B cell (primary cell): Measurements from ENCODE around the gene EED. TPM values are rescaled to one million over a fixed set of nuclear protein-coding genes. Genes with fewer than 3 reads are reported as not detected.

Experiments
- ATAC-seq: fragments of 200-7000 bp; cut with Tn5 transposase; one replicate; pipeline ENCODE4 v1.10.0; 2021; ENCODE audit warnings: low read depth, mild to moderate bottlenecking, moderate number of reproducible peaks, moderate library complexity
- CTCF ChIA-PET: fragments of 350-600 bp; sonication (Branson Sonifier 250); formaldehyde crosslinking; loops from one replicate; lab custom pipeline; 2021; ENCODE audit warnings: antibody characterized with exemption, inconsistent platforms; lab: Charles Lee
- POLR2A ChIA-PET: fragments of 350-600 bp; sonication (Branson Sonifier 250); formaldehyde crosslinking; loops from one replicate; lab custom pipeline; 2021; ENCODE audit warnings: antibody characterized with exemption; lab: Charles Lee
- DNase-seq: peaks from one replicate; pipeline ENCODE4 v3.0.0; 2013
- H2AFZ ChIP-seq: 2 replicates; pipeline ENCODE4 v1.6.1; 2012; ENCODE audit warnings: mild to moderate bottlenecking, low read depth, low read length; ENCODE audit not compliant: insufficient read depth, poor library complexity, severe bottlenecking
- H3K27ac ChIP-seq, 2 donors: 1 replicate in 1 of 2; 2 replicates in 1 of 2; pipeline ENCODE4 v1.5.1; 2012 to 2013; ENCODE audit warnings: low read length in 2 of 2, mild to moderate bottlenecking in 2 of 2, moderate library complexity in 1 of 2
- H3K27me3 ChIP-seq, 4 experiments: fragments of 200-600 bp in 1 of 4; sonication (generic) in 1 of 4; replicated peaks in 1 of 4; 1 replicate in 2 of 4; 2 replicates in 2 of 4; pipeline versions ENCODE4 v1.6.1 to v1.7.0; 2013 to 2016; ENCODE audit warnings: low read length in 3 of 4, mild to moderate bottlenecking in 2 of 4, mixed read lengths in 1 of 4, moderate library complexity in 1 of 4; ENCODE audit not compliant: insufficient read depth in 4 of 4, control insufficient read depth in 3 of 4; ENCODE audit errors: control extremely low read depth in 1 of 4
- H3K36me3 ChIP-seq, 2 experiments: replicated peaks in 1 of 2; 1 replicate in 1 of 2; 2 replicates in 1 of 2; pipeline versions ENCODE4 v1.6.1 to v1.7.1; 2013; ENCODE audit warnings: low read length in 1 of 2; ENCODE audit not compliant: insufficient read depth in 2 of 2, control insufficient read depth in 1 of 2; ENCODE audit errors: control extremely low read depth in 1 of 2, extremely low read depth in 1 of 2
- H3K4me1 ChIP-seq, 2 donors: fragments of 200-600 bp in 1 of 2; sonication (generic) in 1 of 2; 1 replicate in 1 of 2; 2 replicates in 1 of 2; pipeline versions ENCODE4 v1.5.1 to v1.6.1; 2013 to 2017; ENCODE audit warnings: low read length in 2 of 2; ENCODE audit not compliant: control insufficient read depth in 2 of 2, insufficient read depth in 2 of 2
- H3K4me2 ChIP-seq: replicated peaks from 2 replicates; pipeline ENCODE3; 2012; ENCODE audit warnings: mild to moderate bottlenecking, low read depth, low read length; ENCODE audit not compliant: poor library complexity, severe bottlenecking
- H3K4me3 ChIP-seq, 5 experiments: fragments of 200-600 bp in 1 of 5; sonication (generic) in 1 of 5; 1 replicate in 3 of 5; 2 replicates in 2 of 5; pipeline versions ENCODE4 v1.5.1 to v1.7.0; 2011 to 2016; ENCODE audit warnings: low read length in 4 of 5, mild to moderate bottlenecking in 4 of 5, low read depth in 2 of 5, control low read depth in 1 of 5, moderate library complexity in 1 of 5; ENCODE audit not compliant: insufficient read depth in 1 of 5; ENCODE audit errors: control extremely low read depth in 1 of 5, extremely low read depth in 1 of 5
- H3K79me2 ChIP-seq: fragments of 200-600 bp; sonication (generic); one replicate; pipeline ENCODE4 v1.6.0; 2016; ENCODE audit warnings: low read length; ENCODE audit not compliant: control insufficient read depth, insufficient read depth
- H3K9ac ChIP-seq: fragments of 200-600 bp; sonication (generic); 2 replicates; pipeline ENCODE4 v1.6.1; 2017; ENCODE audit warnings: mild to moderate bottlenecking, low read length, moderate library complexity
- H3K9me3 ChIP-seq, 3 donors: one replicate each; pipeline versions ENCODE4 v1.6.1 to v1.7.1; 2013; ENCODE audit warnings: low read length in 2 of 3; ENCODE audit not compliant: control insufficient read depth in 2 of 3, insufficient read depth in 1 of 3; ENCODE audit errors: control extremely low read depth in 1 of 3
- H4K20me1 ChIP-seq: 2 replicates; pipeline ENCODE4 v1.6.0; 2012; ENCODE audit warnings: mild to moderate bottlenecking, low read length; ENCODE audit not compliant: insufficient read depth, control insufficient read depth, poor library complexity, severe bottlenecking
- H3K27ac Mint-ChIP-seq: one replicate; pipeline ENCODE4 v1.8.0; 2021; ENCODE audit warnings: mixed read lengths
- H3K27me3 Mint-ChIP-seq: one replicate; pipeline ENCODE4 v1.8.0; 2021; ENCODE audit warnings: mixed read lengths
- H3K4me1 Mint-ChIP-seq: one replicate; pipeline ENCODE4 v1.8.0; 2021; ENCODE audit warnings: mixed read lengths
- H3K4me3 Mint-ChIP-seq: one replicate; pipeline ENCODE4 v1.8.0; 2021; ENCODE audit warnings: mixed read lengths
- H3K9me3 Mint-ChIP-seq: one replicate; pipeline ENCODE4 v1.8.0; 2022; ENCODE audit warnings: mixed read lengths; ENCODE audit not compliant: insufficient read depth
- CTCF ChIP-seq: fragments of 200-600 bp; IDR thresholded peaks from one replicate; pipeline ENCODE4 v1.8.0; 2022; ENCODE audit warnings: antibody characterized with exemption, mild to moderate bottlenecking
- EZH2 ChIP-seq: IDR thresholded peaks from 2 replicates; pipeline ENCODE4 v1.6.1; 2012; ENCODE audit warnings: borderline replicate concordance, low read depth, mild to moderate bottlenecking, moderate library complexity, low read length; ENCODE audit not compliant: insufficient read depth, poor library complexity, severe bottlenecking
- WGBS: methylation state at CpG from one replicate; pipeline ENCODE4 v1.1.5; 2013; ENCODE audit warnings: missing lambda C conversion rate; ENCODE audit not compliant: insufficient coverage; 5-methylcytosine and 5-hydroxymethylcytosine counted together
- intact Hi-C: fragments of 100-400 bp; cut with micrococcal nuclease; formaldehyde crosslinking; loops from one replicate; pipeline ENCODE4 v1.10.0; 2022
- polyA plus RNA-seq: library from polyadenylated mRNA; depleted of rRNA; stranded (reverse); fragments of >200 nt; gene quantifications from 2 replicates; pipeline ENCODE4 v1.2.3, GENCODE V29; 2012
- total RNA-seq, 2 donors: library from RNA; stranded (reverse); fragments of 120-200 nt in 1 of 2; gene quantifications; 1 replicate in 1 of 2; 2 replicates in 1 of 2; pipeline versions ENCODE4 v1.2.3 to v1.2.4, GENCODE V29; 2013 to 2022

EED gene
- total and polyA plus RNA-seq, 2 donors (not counting 1 experiment from before 2014, with no cell fraction given) = 21.8 to 49.5 TPM

DNA sequence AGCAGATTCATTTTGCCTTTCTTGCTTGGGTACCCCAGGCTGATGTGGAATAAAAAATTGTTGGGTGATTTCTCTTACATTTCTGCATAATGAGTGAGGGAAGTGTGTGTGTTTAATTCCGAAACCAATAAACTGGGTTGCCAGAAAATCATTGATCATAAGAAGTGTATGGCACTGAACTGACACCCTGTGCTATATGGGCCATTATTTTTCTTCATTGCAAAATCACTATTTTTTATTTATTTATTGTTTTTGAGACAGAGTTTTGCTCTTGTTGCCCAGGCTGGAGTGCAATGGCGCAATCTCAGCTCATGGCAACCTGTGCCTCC, 42.9 kb downstream of the EED start:
- Histone ChIP-seq H3K4me1 (peaks cover 16 to 26% of the 10 kb centered on the region in 2 donors), H3K79me2 (peaks cover 7% of the 10 kb centered on the region), H3K27me3 (no peaks in the 10 kb centered on the region), H3K9me3 (no peaks in the 10 kb centered on the region), H3K4me3 (no peak overlapping the region), H2AFZ (no peak overlapping the region), H3K36me3 (peaks cover 3 to 6% of the 10 kb centered on the region in 2 experiments), H3K4me2 (peak overlapping the region; percentile 50), H4K20me1 (no peaks in the 10 kb centered on the region), H3K27ac (peak overlapping the region in 1 of 2 donors; percentile 61), H3K9ac (no peak overlapping the region)
- H3K4me3 Mint-ChIP-seq = peak overlapping the region; percentile 62
- ChIA-PET POLR2A (no interaction called here), CTCF (interaction anchor here (4.0 to 7.9 kb wide), 2 partner anchors 246 to 432 kb away, joined by 22 to 83 read pairs; partner anchors contain the start of gene CCDC83)
- DNase-seq (no peak), ATAC-seq (no peak)
- TF ChIP-seq CTCF = no peak
- peak overlapping the region; percentile 73 for H3K27ac Mint-ChIP-seq
- peaks cover 31% of the 10 kb centered on the region for H3K4me1 Mint-ChIP-seq
- WGBS = 83% methylated on average over 1 of the region's 2 CpGs
- H3K27me3 Mint-ChIP-seq = no peaks in the 10 kb centered on the region
- no peaks in the 10 kb centered on the region for H3K9me3 Mint-ChIP-seq
- intact Hi-C loops = loop anchor here (5.0 kb wide), 1 partner anchor 40 kb away; no protein-coding TSS in a partner anchor

DNA sequence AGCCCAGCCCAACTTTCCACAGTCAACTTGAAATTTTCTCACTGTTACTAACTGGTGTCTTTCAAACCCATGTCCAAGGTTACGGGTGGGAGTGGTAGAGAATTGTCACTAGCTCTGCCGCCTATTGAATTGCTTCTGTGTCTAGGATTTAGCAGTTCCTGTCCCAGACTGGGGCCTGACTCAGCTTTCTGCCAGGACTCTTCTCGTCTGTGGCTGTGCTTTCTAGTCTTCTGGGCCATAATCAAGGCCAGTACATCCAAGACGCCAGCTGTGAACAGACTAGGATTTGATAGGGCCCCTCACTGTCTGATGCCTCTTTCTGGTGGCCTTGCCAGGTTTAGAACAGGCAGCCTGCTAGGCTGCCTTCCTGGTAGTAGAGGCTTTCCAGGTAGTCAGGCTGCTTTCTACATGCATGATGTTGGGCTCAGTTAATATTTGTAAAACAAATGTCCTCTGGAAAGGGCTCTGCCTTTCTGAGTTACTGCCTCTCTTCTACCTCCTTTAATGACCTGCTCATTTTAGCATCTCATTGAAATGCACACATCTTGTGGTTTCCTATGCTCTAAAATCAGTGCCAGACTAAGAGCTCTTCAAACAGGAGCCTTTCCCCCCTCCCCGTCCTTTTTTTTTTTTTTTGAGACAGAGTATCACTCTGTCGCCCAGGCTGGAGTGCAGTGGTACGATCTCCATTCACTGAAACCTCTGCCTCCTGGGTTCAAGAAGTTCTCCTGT, 44.4 kb downstream of the EED start:
- Histone ChIP-seq H2AFZ (no peak overlapping the region), H3K27me3 (no peaks in the 10 kb centered on the region), H3K4me2 (no peak overlapping the region), H3K79me2 (peaks cover 7% of the 10 kb centered on the region), H3K27ac (peak overlapping the region in 1 of 2 donors; percentile 41), H3K9me3 (no peaks in the 10 kb centered on the region), H3K36me3 (peaks cover 3 to 6% of the 10 kb centered on the region in 2 experiments), H3K9ac (no peak overlapping the region), H3K4me3 (no peak overlapping the region), H3K4me1 (peaks cover 16 to 26% of the 10 kb centered on the region in 2 donors), H4K20me1 (no peaks in the 10 kb centered on the region)
- Mint-ChIP-seq H3K27ac (peak overlapping the region; percentile 43), H3K4me1 (peaks cover 31% of the 10 kb centered on the region), H3K27me3 (no peaks in the 10 kb centered on the region), H3K4me3 (no peak overlapping the region), H3K9me3 (no peaks in the 10 kb centered on the region)
- 68% methylated on average over 3 of the region's 7 CpGs for WGBS
- no peak for TF ChIP-seq CTCF
- no peak for TF ChIP-seq EZH2
- CTCF ChIA-PET = interaction anchor here (0.7 to 7.9 kb wide), 5 partner anchors 15 to 436 kb away, joined by 3 to 83 read pairs (median 4); partner anchors contain the start of gene CCDC83
- no peak for ATAC-seq
- DNase-seq = peak; percentile 18
- POLR2A ChIA-PET = no interaction called here
- intact Hi-C loops = loop anchor here (5.0 kb wide), 1 partner anchor 42 kb away; no protein-coding TSS in a partner anchor
